HCT116 (cell line): Measurements from ENCODE around the gene KRT12.

Experiments used
- CTCF ChIP-seq, 3 experiments: fragments of 200-600 bp in 1 of 3; sonication (generic) in 1 of 3; IDR thresholded peaks in 2 of 3; conservative IDR thresholded peaks in 1 of 3; 2 replicates each; pipeline ENCODE4 v1.5.1; 2012 to 2017; ENCODE audit warnings: low read depth in 2 of 3, low read length in 2 of 3, antibody characterized with exemption in 1 of 3, borderline replicate concordance in 1 of 3, control low read depth in 1 of 3, mild to moderate bottlenecking in 1 of 3, mixed read lengths in 1 of 3, mixed run types in 1 of 3, moderate library complexity in 1 of 3; ENCODE audit not compliant: insufficient read depth in 1 of 3
- EZH2 ChIP-seq: fragments of 200-600 bp; sonication (generic); IDR thresholded peaks from 2 replicates; pipeline ENCODE4 v1.6.1; 2017; ENCODE audit warnings: antibody characterized with exemption, mixed run types
- EZH2phosphoT487 ChIP-seq: fragments of 200-600 bp; IDR thresholded peaks from 2 replicates; pipeline ENCODE4 v1.6.1; 2018; ENCODE audit warnings: antibody characterized with exemption, borderline replicate concordance
- POLR2A ChIP-seq: IDR thresholded peaks from 2 replicates; pipeline ENCODE4 v1.7.0; 2011; ENCODE audit warnings: borderline replicate concordance; ENCODE audit not compliant: insufficient read depth, insufficient read length; ENCODE audit errors: extremely low read depth
- POLR2AphosphoS5 ChIP-seq: IDR thresholded peaks from 2 replicates; pipeline ENCODE4 v1.6.1; 2011; ENCODE audit warnings: mild to moderate bottlenecking, low read depth, low read length, moderate library complexity

GRCh38 chr17:40857535-40857934 is 9.5 kb downstream of the KRT12 start:
- no peak for TF ChIP-seq CTCF (IDR thresholded peaks at IDR 0.05 in 2 of 3, conservative IDR thresholded peaks at IDR 0.05 in 1 of 3; ENCODE audit: borderline replicate concordance in 1 of 3, insufficient read depth in 1 of 3, low read depth in 2 of 3, low read length in 2 of 3)
- no peak for TF ChIP-seq EZH2phosphoT487
- no peak for TF ChIP-seq POLR2AphosphoS5
- no peak for TF ChIP-seq POLR2A
- no peak for TF ChIP-seq EZH2
